GM21423 (cell line): ENCODE measurements around the gene APOL6.
"Not testable (repeated sequence)": the region's sequence is repeated elsewhere in the genome, so short reads cannot be mapped to it uniquely, and the experiment has no call there.

Experiments
- ATAC-seq: cut with Tn5 transposase; IDR thresholded peaks from one replicate; pipeline ENCODE4 v1.9.1; 2021; ENCODE audit warnings: mild to moderate bottlenecking, moderate library complexity; ENCODE audit not compliant: unreplicated experiment

APOL6 gene

DNA sequence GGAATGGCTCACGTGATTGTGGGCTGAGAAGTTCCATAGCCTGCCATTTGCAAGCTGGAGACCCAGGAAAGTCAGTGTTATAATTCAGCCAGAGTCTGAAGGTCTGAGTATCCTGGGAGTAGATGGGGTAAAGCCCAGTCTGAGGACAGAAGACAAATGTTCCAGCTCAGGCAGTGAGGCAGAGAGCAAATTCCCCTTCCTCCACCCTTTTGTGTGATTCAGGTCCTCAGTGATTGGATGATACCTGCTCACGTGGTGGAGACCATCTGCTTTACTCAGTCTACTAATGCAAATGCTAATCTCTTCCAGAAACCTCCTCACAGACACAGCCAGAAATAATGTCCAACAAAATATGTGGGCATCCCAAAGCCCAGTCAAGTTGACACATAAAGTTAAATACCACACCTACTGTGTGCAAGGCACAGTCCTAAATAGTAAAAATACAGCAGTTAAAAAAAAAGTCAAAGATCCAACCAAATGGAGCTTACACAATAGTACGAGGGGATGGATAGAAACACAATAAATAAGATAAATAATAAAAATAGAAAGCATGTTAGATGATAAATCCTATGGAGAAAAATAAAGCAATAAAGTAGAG lies 13.2 kb upstream of the APOL6 start:
- no peak for ATAC-seq

DNA sequence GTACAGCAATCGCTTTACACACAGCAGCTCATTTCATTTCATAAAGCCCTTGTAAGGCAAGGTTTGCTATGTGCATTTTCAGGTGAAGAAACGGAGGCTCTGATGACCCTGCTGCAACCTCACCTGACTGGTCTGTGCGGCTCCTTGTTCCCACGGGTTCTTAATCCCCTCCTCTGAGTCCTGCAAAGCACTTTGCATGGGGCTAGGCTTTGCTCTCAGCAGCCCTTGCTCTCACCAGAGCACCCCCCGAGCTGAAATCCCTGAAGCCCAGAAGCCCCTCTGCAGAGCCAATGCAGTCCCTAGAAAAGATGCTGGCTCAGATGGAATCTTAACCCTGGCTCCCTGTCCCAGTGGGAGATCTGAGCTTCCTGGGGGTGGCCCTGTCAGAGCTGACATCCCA lies 11.0 kb upstream of the APOL6 start:
- ATAC-seq = no peak

DNA sequence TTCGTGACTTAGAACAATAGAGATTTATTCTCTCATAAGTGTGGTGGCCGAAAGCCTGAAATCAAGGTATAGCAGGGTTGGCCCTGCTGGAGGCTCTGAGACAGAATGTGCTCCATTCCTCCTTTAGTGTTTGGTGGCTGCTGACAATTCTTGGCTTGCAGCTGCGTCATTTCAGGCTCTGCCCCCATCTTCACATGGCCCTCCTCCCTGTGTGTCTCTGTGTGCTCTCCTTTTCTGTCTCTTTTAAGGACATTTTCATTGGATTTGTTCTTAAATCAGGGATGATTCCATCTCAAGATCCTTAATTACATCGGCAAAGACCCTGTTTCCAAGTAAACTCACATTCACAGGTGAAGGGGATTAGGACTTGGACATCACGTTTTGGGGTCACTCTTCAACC lies 10.2 kb upstream of the APOL6 start:
- no peak for ATAC-seq

DNA sequence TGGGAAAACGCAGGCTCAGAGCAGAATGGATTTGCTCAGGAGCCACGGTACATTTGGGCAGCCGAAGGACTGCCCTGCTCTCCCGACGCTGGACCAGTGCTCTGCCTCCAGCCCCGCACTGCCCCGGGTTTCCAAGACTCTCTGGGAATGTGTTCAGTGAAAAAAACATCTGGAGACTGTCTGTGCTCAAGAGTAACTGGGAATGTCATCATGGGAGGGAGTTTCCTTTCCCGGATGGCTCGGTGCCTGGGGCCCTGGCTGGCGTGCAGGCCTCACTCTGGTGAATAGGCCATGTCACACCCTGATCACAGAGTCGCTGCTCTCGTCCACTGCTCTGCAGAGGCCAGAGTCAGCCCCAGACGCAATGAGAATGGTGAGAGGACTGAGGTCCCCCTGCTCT lies 9.8 kb upstream of the APOL6 start:
- ATAC-seq = no peak

DNA sequence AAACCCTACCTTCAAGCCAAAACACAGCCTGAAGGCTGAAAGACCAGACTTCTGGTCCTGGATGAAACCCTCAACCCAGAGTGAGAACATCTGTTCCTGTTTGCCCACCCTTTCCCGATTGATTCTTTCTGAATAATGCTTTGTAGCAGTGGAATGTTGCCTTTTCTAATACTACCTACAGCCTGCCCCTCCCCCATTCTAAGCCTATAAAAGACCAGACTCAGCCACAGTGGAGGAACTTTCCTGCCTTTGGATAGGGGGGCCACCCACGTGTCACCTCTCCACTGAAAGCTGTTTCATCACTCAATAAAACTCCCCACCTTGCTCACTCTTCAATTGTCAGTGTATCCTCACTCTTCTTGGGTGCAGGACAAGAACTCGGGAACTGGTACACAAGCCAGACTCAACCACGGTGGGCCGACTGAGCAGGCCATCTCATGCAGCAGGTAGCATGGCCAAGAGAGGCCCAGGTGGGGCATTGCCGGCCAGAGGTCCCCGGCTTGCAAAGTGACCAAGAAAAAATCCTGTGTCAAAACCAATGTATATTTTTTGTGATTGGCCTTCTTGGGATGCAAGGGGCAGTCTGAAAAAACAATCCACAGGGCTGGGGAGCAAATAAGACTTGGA lies 6.6 kb upstream of the APOL6 start:
- ATAC-seq = no peak

DNA sequence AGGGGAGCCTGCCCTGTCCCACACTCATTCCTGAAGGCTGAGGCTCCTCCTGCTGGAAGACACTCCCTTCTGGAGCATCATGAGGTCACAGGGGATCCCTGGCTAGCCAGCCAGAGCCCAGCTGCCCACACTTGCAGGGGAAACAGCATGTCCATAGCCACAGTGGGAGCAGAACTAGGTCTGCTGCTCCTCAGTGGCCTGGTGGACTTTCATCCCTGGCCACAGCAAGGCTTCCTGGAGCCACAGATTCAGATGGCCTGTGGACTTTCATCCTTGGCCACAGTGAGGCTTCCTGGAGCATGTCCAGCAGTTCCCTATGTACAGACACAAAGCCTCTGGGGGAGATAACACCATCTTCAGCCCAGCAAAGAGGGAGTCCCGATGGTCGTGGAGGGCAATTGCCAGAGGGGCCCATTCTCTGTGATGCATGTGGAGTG lies 5.9 kb upstream of the APOL6 start:
- no peak for ATAC-seq

DNA sequence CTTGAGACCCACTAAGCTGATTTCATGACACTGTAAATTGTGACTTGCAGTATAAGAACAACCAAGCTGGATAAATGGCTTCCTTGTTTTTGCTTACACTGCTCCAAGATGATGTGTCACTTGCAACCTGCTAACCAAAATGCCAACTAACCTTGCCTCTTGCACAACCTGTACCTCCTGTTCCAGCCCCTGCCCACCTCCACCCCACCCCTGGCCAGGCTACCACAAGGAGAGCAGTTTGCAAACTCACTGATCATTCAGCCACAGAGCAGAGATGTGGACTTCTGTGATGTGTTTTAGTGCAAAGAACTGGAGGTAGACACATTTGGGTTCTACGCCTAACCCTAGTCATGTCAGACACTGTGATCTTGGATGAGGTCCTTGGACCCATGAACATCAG lies 4.3 kb upstream of the APOL6 start:
- no peak for ATAC-seq

DNA sequence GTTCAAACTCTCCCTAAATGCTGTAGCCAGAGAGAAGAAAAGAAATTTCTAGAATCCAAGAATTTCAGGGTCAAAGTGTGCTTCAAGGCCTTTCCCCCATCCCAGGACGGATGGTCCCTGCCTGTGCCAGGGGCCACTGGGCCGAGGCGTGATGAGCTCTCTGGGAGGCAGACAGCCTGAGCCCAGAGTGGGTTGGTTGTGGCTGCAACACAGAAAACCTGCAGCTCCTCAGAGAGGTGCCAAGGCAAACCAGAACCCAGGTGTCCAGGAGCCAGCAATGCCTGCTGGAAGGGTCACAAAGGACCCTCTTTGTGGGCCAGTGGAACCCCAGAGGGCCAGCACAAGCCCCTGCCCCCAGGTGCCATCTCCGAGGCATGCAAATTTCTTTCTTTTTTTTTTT lies 2.6 kb upstream of the APOL6 start:
- ATAC-seq = no peak

DNA sequence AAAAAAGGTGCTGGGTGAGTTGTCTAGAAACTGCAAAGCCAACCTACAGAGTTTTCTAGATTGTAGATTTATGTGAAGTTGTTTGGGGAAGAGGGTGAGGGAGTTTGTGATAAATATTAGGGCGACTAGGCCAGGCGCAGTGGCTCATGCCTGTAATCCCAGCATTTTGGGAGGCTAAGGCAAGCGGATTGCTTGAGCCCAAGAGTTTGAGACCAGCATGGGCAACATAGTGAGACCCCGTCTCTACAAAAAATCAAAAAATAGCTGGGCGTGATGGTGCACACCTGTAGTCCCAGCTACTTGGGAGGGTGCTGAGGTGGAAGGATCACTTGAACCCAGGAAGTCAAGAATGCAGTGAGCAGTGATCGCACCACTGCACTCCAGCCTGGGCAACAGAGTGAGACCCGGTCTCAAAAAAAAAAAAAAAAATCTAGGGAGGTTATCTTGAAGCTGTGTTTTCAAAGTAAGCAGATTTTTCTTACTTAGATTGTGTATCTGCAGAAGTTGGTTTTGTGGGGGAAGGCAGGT lies 844 bp downstream of the APOL6 start:
- no peak for ATAC-seq

DNA sequence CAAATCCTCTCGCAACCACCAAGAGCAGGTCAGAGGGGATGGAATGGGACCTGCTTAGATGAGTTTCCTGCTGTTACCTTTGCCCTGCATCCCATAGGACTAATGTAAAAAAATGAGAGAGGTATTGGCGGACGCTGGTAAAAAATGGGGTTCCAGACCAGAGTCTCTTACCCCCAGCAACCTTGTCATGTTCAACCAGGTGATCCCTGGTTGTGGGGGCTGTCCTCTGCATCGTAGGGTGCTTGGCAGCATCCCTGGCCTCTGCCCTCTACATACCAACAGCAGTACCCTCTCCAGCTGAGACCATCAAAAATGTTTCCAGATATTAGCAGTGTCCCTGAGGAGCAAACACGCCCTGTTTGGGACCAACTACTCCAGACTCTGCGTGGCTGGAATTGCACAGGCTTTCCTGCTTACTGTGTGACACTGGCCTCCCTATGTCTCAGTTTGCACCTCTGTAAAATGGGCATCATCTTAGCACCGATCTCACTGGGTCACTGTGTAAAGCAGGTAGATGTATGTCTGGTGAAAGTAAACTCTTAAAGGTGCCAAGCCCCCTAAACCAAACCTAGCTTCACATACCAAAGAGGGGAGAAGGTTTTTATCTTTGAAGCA lies 1.5 kb downstream of the APOL6 start:
- no peak for ATAC-seq

DNA sequence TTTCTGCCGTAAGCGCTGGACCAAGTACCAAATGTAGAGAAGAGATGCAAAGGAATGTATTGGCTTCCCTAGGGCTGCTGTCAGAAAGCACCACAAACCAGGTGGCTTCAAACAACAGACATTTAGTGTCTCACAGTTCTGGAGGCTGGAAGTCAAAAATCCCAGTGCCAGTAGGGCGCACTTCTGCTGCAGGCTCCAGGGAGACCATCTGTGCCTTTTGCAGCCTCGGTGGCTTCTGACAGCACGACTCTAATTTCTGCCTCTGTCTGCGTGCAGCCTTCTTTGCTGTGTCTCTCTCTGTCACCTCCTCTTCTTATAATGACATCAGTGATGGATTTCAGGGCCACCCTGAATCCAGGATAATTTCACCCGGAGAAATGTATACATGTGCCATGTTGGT lies 2.8 kb downstream of the APOL6 start:
- no peak for ATAC-seq

DNA sequence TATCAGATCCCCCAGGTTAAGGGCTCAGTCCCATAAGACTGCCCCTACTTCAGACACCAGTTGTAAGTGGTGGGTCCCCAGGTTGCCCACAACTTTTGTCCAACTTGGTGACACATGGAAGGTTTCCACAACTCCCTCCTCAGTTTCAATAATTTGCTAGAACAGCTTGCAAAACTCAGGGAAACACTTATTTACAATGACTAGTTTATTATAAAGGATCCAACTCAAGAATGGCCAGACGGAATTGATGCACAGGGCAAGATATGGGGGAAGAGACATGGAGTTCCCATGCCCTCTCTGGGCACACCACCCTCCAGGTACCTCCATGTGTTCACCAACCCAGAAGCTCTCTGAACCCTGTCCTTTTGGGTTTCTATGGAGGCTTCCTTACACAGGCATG lies 5.6 kb downstream of the APOL6 start:
- ATAC-seq = no peak

DNA sequence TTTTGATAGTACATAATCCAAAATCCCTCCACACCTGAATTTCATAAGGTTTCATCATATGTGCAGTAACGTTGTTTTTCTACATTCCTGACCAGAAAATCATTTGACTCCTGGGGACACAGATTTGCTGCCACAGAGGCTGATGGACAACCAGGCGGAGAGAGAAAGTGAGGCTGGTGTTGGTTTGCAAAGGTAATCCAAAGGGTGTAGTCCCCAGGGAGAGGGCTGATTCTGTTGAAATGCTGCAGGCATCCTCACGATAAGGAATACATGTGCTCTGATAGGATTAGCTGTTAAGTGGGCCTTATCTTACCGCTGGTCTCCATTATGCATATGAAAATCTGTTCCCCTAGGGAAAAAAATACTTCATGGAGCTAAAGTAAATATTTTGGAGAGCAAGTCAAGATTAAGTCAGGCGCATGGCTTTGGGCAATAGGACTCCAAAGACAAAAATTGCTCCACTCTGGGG lies 8.1 kb downstream of the APOL6 start:
- ATAC-seq = no peak

DNA sequence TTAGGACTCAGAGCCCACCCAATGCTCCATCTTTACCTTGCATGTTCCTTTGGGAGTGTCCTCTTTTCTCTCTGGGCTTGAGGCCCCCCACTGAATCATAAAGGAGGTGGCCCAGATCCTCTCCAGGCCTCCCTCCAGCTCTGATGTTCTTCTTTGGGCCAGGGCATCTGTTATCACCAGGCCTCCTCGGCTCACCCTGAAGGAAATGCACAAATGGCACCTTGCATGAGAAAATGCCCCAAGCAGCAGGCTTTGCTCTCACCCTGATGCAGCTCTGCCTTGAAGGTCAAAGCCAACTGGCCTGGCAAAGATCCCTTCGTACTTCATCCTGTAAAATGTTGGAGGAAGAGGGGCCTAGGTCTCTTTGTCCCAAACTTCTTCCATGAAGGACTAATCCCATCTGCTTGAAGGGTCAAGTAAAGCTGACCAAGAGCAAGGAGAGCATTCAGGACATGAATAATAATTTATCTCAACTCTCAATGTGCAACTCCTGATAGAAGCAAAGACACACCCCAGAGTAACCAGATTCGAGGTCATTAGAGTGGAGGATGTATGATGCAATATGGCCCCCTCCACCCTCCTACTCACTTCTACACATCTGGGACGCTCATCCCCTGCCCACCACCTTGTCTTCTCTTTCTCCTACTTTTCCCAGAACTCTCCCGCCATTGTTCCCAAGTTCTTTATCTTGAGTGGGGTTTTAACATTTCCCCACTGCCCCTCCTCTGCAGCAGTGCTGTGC lies 9.5 kb downstream of the APOL6 start:
- ATAC-seq = no peak

DNA sequence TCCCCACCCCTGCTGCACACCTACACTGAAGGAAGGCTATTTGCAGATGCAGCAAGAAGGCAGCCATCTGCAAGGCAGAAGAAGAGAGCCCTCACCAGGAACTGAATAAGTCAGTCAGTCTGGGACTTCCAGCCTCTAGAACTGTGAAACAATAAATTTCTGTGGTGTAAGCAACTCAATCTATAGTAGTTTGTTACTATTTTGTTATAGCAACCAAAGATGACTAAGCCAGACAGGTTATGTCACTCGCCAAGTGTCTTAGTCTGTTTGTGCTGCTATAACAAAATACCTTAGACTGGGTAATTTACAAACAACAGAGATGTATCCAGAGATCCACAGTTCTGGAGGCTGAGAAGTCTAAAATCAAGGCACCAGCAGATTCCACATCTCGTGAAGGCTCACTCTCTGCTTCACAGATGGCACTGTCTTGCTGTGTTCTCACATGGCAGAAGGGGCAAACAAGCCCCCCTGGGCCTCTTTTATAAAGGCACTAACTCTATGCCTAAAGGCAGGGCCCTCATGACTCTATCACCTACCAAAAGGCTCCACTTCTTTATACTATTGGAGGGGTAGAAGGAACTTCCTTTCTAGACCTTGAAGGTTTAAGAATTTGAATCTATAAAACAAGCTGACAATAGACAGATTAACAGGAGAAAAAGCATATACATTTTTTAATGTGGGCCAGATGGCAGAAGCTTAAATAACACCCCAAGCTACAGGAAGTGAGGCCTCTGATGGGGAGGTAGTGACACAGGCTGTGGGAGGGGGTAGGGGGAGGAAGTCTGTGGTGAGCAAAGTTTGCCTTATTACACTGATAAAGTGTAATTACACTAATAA lies 12.3 kb downstream of the APOL6 start:
- ATAC-seq = no peak

DNA sequence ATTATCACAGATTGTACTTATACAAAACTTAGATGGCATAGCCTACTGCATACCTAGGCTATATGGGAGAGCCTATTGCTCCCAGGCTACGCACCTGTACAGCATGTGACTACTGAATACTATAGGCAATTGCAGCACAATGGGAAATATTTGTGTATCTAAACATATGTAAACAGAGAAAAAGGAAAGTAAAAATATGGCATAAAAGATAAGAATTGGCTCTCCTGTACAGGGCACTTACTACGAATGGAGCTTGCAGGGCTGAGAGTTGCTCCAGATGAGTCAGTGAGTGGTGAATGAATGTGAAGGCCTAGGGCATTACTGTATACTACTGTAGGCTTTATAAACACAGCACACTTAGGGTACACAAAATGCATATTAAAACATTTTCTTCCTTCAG lies 13.2 kb downstream of the APOL6 start:
- no peak for ATAC-seq

DNA sequence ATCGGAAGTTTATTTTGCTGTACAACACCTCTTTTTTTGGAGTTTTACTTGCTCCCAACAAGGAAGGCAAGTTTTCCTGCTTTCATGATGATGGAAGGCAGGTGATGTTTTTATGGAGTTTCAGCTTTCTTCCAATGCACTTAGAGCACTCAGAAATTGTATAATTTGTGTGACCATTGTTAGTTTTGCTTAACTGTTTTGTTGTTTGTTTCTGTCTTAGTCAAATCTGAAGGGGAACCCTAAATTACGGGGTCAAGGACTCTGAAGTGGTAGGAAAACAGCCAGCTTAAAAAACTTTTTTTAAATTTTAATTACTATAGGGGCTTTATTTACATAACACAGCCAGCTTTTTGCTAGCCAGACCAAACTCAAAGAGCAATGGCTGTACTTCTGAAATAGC lies 14.7 kb downstream of the APOL6 start:
- ATAC-seq = no peak

DNA sequence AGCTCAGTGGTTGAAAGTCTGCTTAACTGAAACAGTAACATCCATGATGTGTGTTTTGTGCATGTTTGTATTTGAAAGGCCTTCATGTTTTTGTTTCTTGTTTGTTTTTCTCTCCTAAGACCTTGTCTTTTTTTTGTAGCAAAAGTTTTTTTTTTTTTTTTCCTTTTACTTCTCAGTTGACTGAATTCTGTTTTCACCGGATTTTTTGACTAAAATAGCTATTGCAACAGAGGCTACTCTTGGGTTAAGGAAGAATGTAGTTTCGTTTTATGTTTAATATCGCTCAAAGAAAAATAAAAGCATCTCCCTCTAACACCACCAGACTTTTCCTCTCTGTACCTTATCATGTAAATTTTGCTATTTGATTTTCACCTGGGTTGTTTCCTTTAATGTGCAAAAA lies 15.1 kb downstream of the APOL6 start:
- no peak for ATAC-seq

DNA sequence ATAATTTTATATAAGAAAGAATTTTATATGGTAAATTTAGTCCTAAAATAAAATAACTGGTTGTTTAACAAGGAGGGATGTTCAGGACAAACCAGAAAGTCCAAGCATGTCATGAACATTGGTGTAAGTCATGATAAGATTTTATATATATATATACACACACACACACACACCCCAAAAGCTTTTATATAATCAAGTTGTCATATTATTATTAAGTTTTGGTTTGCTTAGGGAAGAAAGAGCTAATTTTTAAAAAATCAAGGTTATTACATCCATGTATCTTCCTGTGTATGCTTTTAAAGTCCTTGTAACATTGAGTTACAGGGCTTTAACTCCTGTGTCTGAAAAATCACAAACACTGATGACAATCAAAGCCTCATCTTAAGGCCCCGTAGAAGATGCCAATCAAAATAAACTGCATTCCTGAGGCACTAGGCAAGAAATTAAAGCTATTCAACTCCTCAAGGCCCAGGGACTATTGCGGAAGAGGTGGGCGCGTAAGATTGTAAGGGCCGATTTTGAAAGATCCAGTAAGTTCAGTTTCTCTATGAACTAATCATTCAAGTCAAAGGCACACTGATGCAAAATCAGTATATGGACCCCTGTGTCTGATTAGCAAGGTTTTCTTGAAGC lies 16.8 kb downstream of the APOL6 start:
- no peak for ATAC-seq

DNA sequence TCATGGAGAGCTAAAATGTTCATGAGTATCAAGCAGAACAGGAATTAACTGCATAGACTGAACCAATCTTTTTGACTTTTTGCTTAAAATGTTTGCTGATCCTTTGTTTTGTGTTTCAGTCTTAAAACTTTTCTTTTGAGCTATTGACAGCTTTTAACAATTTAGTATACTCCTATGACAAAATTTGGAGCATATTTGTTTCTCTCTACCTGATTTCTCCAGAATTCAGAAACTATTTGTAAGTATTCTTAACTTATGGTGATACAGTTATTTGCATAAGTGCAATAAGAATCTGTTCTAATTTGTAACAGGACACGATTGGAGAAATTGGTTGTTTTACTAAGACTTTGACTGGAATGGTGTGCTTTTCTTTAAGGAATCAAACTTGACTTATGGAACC lies 18.5 kb downstream of the APOL6 start:
- ATAC-seq = not testable (repeated sequence)
